ENCODE results near the gene CEACAM19.

- TF ChIP-seq POLR2A (IDR thresholded peaks at IDR 0.05) (no peak), CTCF (IDR thresholded peaks at IDR 0.05) (no peak)
These were observed 2.2 kb downstream of the CEACAM19 start for GRCh38 chr19:44673510-44673909.

All from uterus (tissue), 2 donors.